Lung (tissue), 12 donors: ENCODE data around the gene FEV. TPM values are rescaled to one million over a fixed set of nuclear protein-coding genes. Genes with fewer than 3 reads are reported as not detected.

Experiments
- ATAC-seq: fragments of 200-7000 bp; cut with Tn5 transposase; one replicate; pipeline ENCODE4 v1.9.1; 2020; ENCODE audit warnings: moderate number of reproducible peaks; ENCODE audit not compliant: insufficient read depth, low FRiP score
- DNase-seq, 3 donors: peaks; one replicate each; pipeline ENCODE4 v3.0.0-alpha.2; 2013 to 2017
- H3K27ac ChIP-seq, 2 donors: one replicate each; pipeline ENCODE4 v1.5.1; 2013; ENCODE audit warnings: mild to moderate bottlenecking in 2 of 2, moderate library complexity in 2 of 2, control low read depth in 1 of 2, inconsistent platforms in 1 of 2, low read depth in 1 of 2, low read length in 1 of 2
- H3K27me3 ChIP-seq, 3 donors: one replicate each; pipeline ENCODE4 v1.5.1; 2013; ENCODE audit warnings: low read length in 2 of 3; ENCODE audit not compliant: control insufficient read depth in 3 of 3, insufficient read depth in 3 of 3
- H3K36me3 ChIP-seq, 4 donors: one replicate each; pipeline ENCODE4 v1.5.1; 2013; ENCODE audit warnings: low read length in 4 of 4, mild to moderate bottlenecking in 1 of 4, moderate library complexity in 1 of 4; ENCODE audit not compliant: control insufficient read depth in 4 of 4, insufficient read depth in 4 of 4
- H3K4me1 ChIP-seq, 5 donors: one replicate each; pipeline ENCODE4 v1.5.1; 2013; ENCODE audit warnings: low read length in 5 of 5, mild to moderate bottlenecking in 2 of 5, moderate library complexity in 1 of 5; ENCODE audit not compliant: control insufficient read depth in 5 of 5, insufficient read depth in 5 of 5
- H3K4me3 ChIP-seq: one replicate; pipeline ENCODE4 v1.5.1; 2013; ENCODE audit warnings: mild to moderate bottlenecking, control low read depth, moderate library complexity
- H3K9ac ChIP-seq, 2 donors: one replicate each; pipeline ENCODE4 v1.5.1; 2013; ENCODE audit warnings: low read length in 2 of 2, control low read depth in 1 of 2; ENCODE audit not compliant: insufficient read depth in 1 of 2
- H3K9me3 ChIP-seq, 4 donors: one replicate each; pipeline ENCODE4 v1.5.1; 2013; ENCODE audit warnings: low read length in 3 of 4, mild to moderate bottlenecking in 1 of 4, moderate library complexity in 1 of 4; ENCODE audit not compliant: control insufficient read depth in 4 of 4, insufficient read depth in 3 of 4
- WGBS, 2 donors: extraction: QIAGEN DNeasy Blood & Tissue Kit; methylation state at CpG; one replicate each; pipeline ENCODE4 v1.1.7; 2013; 5-methylcytosine and 5-hydroxymethylcytosine counted together
- polyA plus RNA-seq, 2 donors: library from polyadenylated mRNA; stranded (reverse); fragments of 200-250 nt; gene quantifications; one replicate each; pipeline ENCODE4 v1.2.1, GENCODE V29; 2013
- total RNA-seq, 2 donors: library from RNA; depleted of rRNA in 1 of 2; stranded (reverse); fragments of >200 nt in 1 of 2; gene quantifications; one replicate each; pipeline ENCODE4 v1.2.1, GENCODE V29; 2014 to 2021
- TF ChIP-seq, protein P1 (sequence below): IDR thresholded peaks from 2 replicates; pipeline ENCODE4 v1.5.1; 2012; ENCODE audit warnings: mild to moderate bottlenecking; ENCODE audit errors: control extremely low read depth, extremely low read depth
- donor health status: control.
- donor health status: control.
- donor health status: Bipolar disorder and iron deficiency.
- donor health status: healthy.
- donor health status: DM: yes; HTN: yes; CAD: no.

Gene FEV
- total and polyA plus RNA-seq, 4 donors: not detected

DNA sequence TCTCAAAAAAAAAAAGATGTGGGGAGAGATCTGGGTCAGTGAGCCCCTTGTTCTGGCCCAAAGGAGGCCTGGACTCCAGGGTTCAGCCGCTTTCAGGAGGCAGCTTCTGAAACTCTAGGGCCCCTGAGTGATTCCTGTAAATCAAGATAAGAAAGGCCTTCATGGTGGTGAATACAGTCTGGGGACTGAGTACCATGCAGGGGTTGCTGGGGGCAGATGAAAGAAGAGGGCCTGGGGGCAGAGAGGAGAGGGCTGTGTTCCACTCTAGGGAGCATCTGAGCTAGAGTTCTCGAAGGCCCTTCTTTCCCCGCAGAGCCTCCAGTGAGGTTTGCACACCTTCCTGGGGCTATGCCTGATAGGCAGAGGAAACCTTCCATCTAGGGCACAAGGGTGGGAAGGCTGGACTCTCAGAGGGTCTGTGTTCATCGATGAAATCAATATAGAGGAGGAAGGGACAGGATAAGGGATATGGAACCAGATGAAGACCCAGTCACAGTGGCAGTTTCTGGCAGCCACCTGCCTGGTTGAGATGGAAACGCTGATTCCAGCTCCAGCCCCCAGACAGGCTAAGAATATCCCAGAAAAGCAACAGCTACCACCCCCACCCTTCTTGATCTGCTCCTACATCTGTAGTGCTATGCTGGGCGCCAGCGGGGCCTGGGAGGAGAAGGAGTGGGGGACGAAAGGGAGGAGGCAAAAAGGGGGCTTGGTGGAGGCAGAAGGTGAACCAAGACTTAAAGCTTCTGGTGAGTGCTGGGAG, 30.3 kb downstream of the FEV start:
- no peaks in the 10 kb centered on the region for H3K36me3 ChIP-seq
- H3K27me3 ChIP-seq: peaks cover 4 to 36% (median 13%) of the 10 kb centered on the region in 3 donors
- H3K9ac ChIP-seq: no peak overlapping the region
- H3K27ac ChIP-seq: no peak overlapping the region
- no peak for DNase-seq
- H3K4me3 ChIP-seq: no peak overlapping the region
- no peak for ATAC-seq
- H3K4me1 ChIP-seq: peaks cover 0 to 5% (median 0%) of the 10 kb centered on the region in 5 donors
- H3K9me3 ChIP-seq: peaks cover 0 to 4% (median under 1%) of the 10 kb centered on the region in 4 donors
- TF ChIP-seq, protein P1, sequence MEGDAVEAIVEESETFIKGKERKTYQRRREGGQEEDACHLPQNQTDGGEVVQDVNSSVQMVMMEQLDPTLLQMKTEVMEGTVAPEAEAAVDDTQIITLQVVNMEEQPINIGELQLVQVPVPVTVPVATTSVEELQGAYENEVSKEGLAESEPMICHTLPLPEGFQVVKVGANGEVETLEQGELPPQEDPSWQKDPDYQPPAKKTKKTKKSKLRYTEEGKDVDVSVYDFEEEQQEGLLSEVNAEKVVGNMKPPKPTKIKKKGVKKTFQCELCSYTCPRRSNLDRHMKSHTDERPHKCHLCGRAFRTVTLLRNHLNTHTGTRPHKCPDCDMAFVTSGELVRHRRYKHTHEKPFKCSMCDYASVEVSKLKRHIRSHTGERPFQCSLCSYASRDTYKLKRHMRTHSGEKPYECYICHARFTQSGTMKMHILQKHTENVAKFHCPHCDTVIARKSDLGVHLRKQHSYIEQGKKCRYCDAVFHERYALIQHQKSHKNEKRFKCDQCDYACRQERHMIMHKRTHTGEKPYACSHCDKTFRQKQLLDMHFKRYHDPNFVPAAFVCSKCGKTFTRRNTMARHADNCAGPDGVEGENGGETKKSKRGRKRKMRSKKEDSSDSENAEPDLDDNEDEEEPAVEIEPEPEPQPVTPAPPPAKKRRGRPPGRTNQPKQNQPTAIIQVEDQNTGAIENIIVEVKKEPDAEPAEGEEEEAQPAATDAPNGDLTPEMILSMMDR: no peak
- WGBS, 2 donors: 80 to 81% methylated on average over 8 of the region's 8 CpGs

DNA sequence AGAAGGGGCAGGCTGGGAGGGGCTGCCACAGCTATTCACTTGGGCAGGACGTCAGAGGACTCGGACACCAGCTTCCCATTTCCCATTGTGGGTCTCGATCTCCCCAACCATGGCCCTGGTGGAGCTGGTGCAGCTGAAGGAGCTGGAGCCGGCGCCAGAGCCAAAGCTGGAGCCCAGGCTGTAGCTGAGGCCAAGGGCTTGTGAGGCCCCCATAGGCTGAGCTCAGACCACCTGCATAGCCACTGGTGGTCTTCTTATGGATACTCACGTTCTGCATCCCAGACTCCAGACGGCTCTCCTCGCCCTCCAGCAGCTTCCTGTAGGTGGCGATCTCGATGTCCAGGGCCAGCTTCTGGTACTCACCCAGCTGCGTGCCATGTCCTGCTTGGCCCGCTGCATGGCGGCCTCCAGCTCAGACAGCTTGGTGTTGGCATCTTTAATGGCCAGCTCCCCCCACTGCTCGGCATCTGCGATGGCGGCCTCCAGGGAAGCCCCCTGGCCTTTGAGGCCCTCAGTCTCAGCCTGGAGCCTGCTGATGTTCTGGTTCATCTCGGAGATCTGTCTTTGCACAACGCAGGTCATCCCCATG, 31.5 kb downstream of the FEV start:
- Histone ChIP-seq H3K36me3 (no peaks in the 10 kb centered on the region), H3K9me3 (peaks cover 0 to 4% (median under 1%) of the 10 kb centered on the region in 4 donors), H3K27ac (no peak overlapping the region), H3K4me3 (no peak overlapping the region), H3K27me3 (peaks cover under 1 to 27% (median 4%) of the 10 kb centered on the region in 3 donors), H3K9ac (no peak overlapping the region), H3K4me1 (no peaks in the 10 kb centered on the region)
- TF ChIP-seq, protein P1: no peak
- ATAC-seq (no peak), DNase-seq (no peak)
- WGBS, 2 donors: 68 to 69% methylated on average over 18 of the region's 18 CpGs

DNA sequence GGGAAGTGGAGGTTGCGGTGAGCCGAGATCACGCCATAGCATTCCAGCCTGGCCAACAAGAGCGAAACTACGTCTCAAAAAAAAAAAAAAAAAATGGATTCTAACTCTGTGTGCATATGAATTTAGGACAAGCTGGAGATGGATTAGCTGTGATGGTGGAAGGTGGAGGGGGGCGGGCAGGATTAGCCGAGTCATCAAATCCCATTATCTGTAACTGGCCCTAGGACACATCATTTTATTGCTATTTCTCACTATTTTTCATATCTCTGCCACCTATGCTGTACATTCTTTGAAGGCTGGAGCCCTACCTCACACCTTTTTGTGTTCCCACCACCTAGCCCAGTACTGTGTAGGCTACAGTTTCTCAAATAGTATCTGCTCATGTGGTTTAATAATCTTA, 32.8 kb downstream of the FEV start:
- DNase-seq: no peak
- TF ChIP-seq, protein P1: no peak
- H3K9me3 ChIP-seq: peaks cover 0 to 2% (median under 1%) of the 10 kb centered on the region in 4 donors
- H3K4me3 ChIP-seq: no peak overlapping the region
- H3K27me3 ChIP-seq: peaks cover 0 to 17% (median 0%) of the 10 kb centered on the region in 3 donors
- H3K4me1 ChIP-seq: no peaks in the 10 kb centered on the region
- 85 to 95% methylated on average over 7 of the region's 7 CpGs for WGBS, 2 donors
- H3K9ac ChIP-seq: no peak overlapping the region
- H3K36me3 ChIP-seq: no peaks in the 10 kb centered on the region
- no peak overlapping the region for H3K27ac ChIP-seq
- no peak for ATAC-seq
